ENCODE results near the gene CDC42BPG.

The CDC42BPG gene

GRCh38 chr11:64836448-64837072 lies 7.9 kb downstream of the CDC42BPG start:
- no peak for TF ChIP-seq CTCF (conservative IDR thresholded peaks at IDR 0.05)
- no peak overlapping the region for H3K27ac ChIP-seq

GRCh38 chr11:64835616-64836447 lies 8.6 kb downstream of the CDC42BPG start:
- H3K27ac ChIP-seq = no peak overlapping the region
- TF ChIP-seq CTCF (conservative IDR thresholded peaks at IDR 0.05) = no peak

GRCh38 chr11:64834723-64835615 lies 9.5 kb downstream of the CDC42BPG start:
- TF ChIP-seq CTCF (conservative IDR thresholded peaks at IDR 0.05) = no peak
- no peak overlapping the region for H3K27ac ChIP-seq

- no peak overlapping the region for H3K27ac ChIP-seq
- TF ChIP-seq CTCF (conservative IDR thresholded peaks at IDR 0.05) = no peak
Observed at GRCh38 chr11:64834031-64834722, 10.3 kb downstream of the CDC42BPG start.

- TF ChIP-seq CTCF (conservative IDR thresholded peaks at IDR 0.05) = no peak
- no peak overlapping the region for H3K27ac ChIP-seq
Observed at GRCh38 chr11:64833509-64833908, 10.9 kb downstream of the CDC42BPG start.

GRCh38 chr11:64833198-64833502 lies 11.3 kb downstream of the CDC42BPG start:
- H3K27ac ChIP-seq = no peak overlapping the region

More at GRCh38 chr11:64833198-64833502, 11.3 kb downstream of the CDC42BPG start:
- no peak for TF ChIP-seq CTCF (conservative IDR thresholded peaks at IDR 0.05)
